ENCODE results near the gene KRTAP2-1. TPM values are rescaled to one million over a fixed set of nuclear protein-coding genes. Genes with fewer than 3 reads are reported as not detected.
"Not testable (repeated sequence)": the region's sequence is repeated elsewhere in the genome, so short reads cannot be mapped to it uniquely, and the experiment has no call there.

KRTAP2-1 gene
- total RNA-seq, 1 experiment from 2014 or later = not detected

DNA sequence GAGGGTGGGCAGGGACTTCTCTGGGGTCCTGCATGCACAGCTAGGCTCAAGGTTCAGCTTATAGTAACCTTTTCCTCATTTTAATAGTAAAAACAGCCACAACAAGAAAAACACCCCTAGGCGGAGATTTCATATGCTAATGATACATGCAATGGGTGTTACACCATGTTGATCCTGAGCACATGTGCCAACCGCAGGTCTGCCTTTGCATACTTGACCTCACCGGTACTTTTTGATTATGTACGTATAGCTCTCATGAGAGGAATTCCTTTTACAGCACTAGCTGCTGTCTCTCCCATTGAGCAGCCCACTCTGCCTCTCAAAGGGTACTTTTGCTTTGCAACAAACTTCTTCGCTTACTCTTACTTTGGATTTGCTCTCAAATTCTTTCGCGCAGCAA lies 48.9 kb upstream of the KRTAP2-1 start (continued):
- TF ChIP-seq, protein P1, sequence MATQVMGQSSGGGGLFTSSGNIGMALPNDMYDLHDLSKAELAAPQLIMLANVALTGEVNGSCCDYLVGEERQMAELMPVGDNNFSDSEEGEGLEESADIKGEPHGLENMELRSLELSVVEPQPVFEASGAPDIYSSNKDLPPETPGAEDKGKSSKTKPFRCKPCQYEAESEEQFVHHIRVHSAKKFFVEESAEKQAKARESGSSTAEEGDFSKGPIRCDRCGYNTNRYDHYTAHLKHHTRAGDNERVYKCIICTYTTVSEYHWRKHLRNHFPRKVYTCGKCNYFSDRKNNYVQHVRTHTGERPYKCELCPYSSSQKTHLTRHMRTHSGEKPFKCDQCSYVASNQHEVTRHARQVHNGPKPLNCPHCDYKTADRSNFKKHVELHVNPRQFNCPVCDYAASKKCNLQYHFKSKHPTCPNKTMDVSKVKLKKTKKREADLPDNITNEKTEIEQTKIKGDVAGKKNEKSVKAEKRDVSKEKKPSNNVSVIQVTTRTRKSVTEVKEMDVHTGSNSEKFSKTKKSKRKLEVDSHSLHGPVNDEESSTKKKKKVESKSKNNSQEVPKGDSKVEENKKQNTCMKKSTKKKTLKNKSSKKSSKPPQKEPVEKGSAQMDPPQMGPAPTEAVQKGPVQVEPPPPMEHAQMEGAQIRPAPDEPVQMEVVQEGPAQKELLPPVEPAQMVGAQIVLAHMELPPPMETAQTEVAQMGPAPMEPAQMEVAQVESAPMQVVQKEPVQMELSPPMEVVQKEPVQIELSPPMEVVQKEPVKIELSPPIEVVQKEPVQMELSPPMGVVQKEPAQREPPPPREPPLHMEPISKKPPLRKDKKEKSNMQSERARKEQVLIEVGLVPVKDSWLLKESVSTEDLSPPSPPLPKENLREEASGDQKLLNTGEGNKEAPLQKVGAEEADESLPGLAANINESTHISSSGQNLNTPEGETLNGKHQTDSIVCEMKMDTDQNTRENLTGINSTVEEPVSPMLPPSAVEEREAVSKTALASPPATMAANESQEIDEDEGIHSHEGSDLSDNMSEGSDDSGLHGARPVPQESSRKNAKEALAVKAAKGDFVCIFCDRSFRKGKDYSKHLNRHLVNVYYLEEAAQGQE (IDR thresholded peaks at IDR 0.05; ENCODE audit: low read depth) = no peak
- TF ChIP-seq TCF7L2 (IDR thresholded peaks at IDR 0.05; ENCODE audit: borderline replicate concordance, extremely low read depth, insufficient read depth, insufficient read length) (no peak), POLR2A (IDR thresholded peaks at IDR 0.05; ENCODE audit: borderline replicate concordance, extremely low read depth, insufficient read depth, insufficient read length) (no peak)

DNA sequence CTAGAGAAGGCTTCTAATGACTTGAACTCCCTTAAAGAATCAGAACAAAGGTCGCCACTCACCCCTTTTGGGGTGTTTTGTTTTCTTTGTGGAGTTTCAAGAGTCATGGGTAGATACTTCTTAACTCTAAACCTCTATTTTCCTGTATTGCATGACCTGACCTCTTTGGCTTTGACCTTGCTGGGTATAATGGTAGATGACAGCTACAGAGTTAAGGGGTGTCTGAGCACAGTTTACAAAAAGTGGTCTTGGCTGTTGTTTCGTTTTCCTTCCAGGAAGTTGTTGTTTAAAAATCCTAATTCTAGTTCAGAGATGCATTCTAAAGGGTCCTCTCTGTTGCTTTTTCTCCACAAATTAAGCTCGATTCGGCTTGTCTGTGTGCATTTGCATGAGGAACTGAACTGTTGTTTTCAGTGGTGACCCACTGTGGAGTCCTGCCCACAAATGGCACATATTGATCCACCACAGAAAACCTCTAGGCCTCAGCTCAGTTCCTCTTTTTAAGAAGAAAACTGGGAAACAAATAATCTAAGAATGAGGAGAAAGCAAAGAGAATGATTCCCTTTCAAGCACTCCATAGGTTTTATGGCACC lies 41.7 kb upstream of the KRTAP2-1 start:
- H3K36me3 ChIP-seq (ENCODE audit: control insufficient read depth in 1 of 2, insufficient read depth in 2 of 2, low read length in 2 of 2); H3K4me3 ChIP-seq (replicated peaks in 1 of 2; ENCODE audit: low read depth in 1 of 2, low read length in 2 of 2); DNase-seq (ENCODE audit: low read depth, low spot score); H3K27me3 ChIP-seq (ENCODE audit: insufficient read depth, low read length); ATAC-seq; intact Hi-C loops (cut with micrococcal nuclease); H3K27ac ChIP-seq (ENCODE audit: low read depth, low read length); H4K20me1 ChIP-seq (ENCODE audit: insufficient read depth); CTCF ChIA-PET; H3K9me3 ChIP-seq (ENCODE audit: control insufficient read depth in 1 of 2, insufficient read depth in 1 of 2, low read depth in 1 of 2, low read length in 2 of 2); POLR2A ChIA-PET; H3K4me2 ChIP-seq (ENCODE audit: low read length); RAD21 ChIA-PET (ENCODE audit: low non-redundant PET in 1 of 2, low total read pairs in 2 of 2, uncharacterized antibody in 2 of 2, unreplicated experiment in 2 of 2); BruUV-seq (replicated peaks); H2AFZ ChIP-seq (ENCODE audit: low read depth, low read length, poor library complexity, severe bottlenecking); H3K9ac ChIP-seq (ENCODE audit: low read length); H3K9me2 ChIP-seq (ENCODE audit: insufficient read depth): not testable (repeated sequence)
- H3K79me2 ChIP-seq (ENCODE audit: insufficient read depth, low read length) = peaks cover 12% of the 10 kb centered on the region
- peaks cover 10 to 16% of the 10 kb centered on the region in 2 experiments for H3K4me1 ChIP-seq (ENCODE audit: control insufficient read depth in 1 of 2, insufficient read depth in 2 of 2, low read length in 2 of 2)

Measured in HCT116 (cell line).